Astrocyte (in vitro differentiated cells and primary cell): Measurements from ENCODE around the gene CRELD1. TPM values are rescaled to one million over a fixed set of nuclear protein-coding genes. Genes with fewer than 3 reads are reported as not detected.

ENCODE experiments used
- DNase-seq: peaks from one replicate; pipeline ENCODE4 v3.0.0-alpha.2; 2010; ENCODE audit warnings: low read depth
- FAIRE-seq: peaks from 2 replicates; lab custom pipeline; 2011; peaks lifted over from hg19 to GRCh38; lab: Jason Lieb, UNC
- H2AFZ ChIP-seq: 2 replicates; pipeline ENCODE4 v1.6.0; 2012; ENCODE audit warnings: low read depth, low read length, inconsistent platforms
- H3K27ac ChIP-seq: 2 replicates; pipeline ENCODE4 v1.5.1; 2011; ENCODE audit warnings: low read depth, low read length, inconsistent platforms
- H3K27me3 ChIP-seq: 2 replicates; pipeline ENCODE4 v1.6.0; 2011; ENCODE audit warnings: low read length, inconsistent platforms; ENCODE audit not compliant: insufficient read depth
- H3K36me3 ChIP-seq: 2 replicates; pipeline ENCODE4 v1.5.1; 2011; ENCODE audit warnings: low read length, inconsistent platforms; ENCODE audit not compliant: insufficient read depth
- H3K4me1 ChIP-seq: 2 replicates; pipeline ENCODE4 v1.5.1; 2011; ENCODE audit warnings: low read length, inconsistent platforms; ENCODE audit not compliant: insufficient read depth
- H3K4me2 ChIP-seq: 2 replicates; pipeline ENCODE4 v1.6.0; 2012; ENCODE audit warnings: low read length, inconsistent platforms
- H3K4me3 ChIP-seq: 2 replicates; pipeline ENCODE4 v1.5.1; 2011; ENCODE audit warnings: low read depth, mild to moderate bottlenecking, low read length, inconsistent platforms; ENCODE audit not compliant: insufficient read depth
- H3K79me2 ChIP-seq: 2 replicates; pipeline ENCODE4 v1.6.0; 2012; ENCODE audit warnings: mild to moderate bottlenecking, low read length, inconsistent platforms; ENCODE audit not compliant: insufficient read depth
- H3K9ac ChIP-seq: 2 replicates; pipeline ENCODE4 v1.6.0; 2012; ENCODE audit warnings: mild to moderate bottlenecking, low read length, inconsistent platforms
- H3K9me3 ChIP-seq: 2 replicates; pipeline ENCODE4 v1.5.1; 2012; ENCODE audit warnings: low read depth, mild to moderate bottlenecking, low read length, inconsistent platforms; ENCODE audit not compliant: insufficient read depth
- H4K20me1 ChIP-seq: 2 replicates; pipeline ENCODE4 v1.6.0; 2012; ENCODE audit warnings: low read length, inconsistent platforms; ENCODE audit not compliant: insufficient read depth
- H3K27ac Mint-ChIP-seq: one replicate; pipeline ENCODE4 v1.8.0; 2021; ENCODE audit warnings: mild to moderate bottlenecking, mixed read lengths; ENCODE audit not compliant: unreplicated experiment
- H3K27me3 Mint-ChIP-seq: one replicate; pipeline ENCODE4 v1.8.0; 2021; ENCODE audit warnings: low read depth, mixed read lengths; ENCODE audit not compliant: unreplicated experiment
- H3K36me3 Mint-ChIP-seq: one replicate; pipeline ENCODE4 v1.8.0; 2021; ENCODE audit warnings: low read depth, mixed read lengths; ENCODE audit not compliant: unreplicated experiment
- H3K4me1 Mint-ChIP-seq: one replicate; pipeline ENCODE4 v1.8.0; 2021; ENCODE audit warnings: low read depth, mixed read lengths; ENCODE audit not compliant: unreplicated experiment
- H3K4me3 Mint-ChIP-seq: one replicate; pipeline ENCODE4 v1.8.0; 2021; ENCODE audit warnings: mild to moderate bottlenecking, moderate library complexity, mixed read lengths; ENCODE audit not compliant: unreplicated experiment
- H3K9me3 Mint-ChIP-seq: one replicate; pipeline ENCODE4 v1.8.0; 2021; ENCODE audit warnings: mild to moderate bottlenecking, mixed read lengths; ENCODE audit not compliant: unreplicated experiment
- EZH2 ChIP-seq: IDR thresholded peaks from 2 replicates; pipeline ENCODE4 v1.6.1; 2012; ENCODE audit warnings: mild to moderate bottlenecking, low read length, inconsistent platforms; ENCODE audit not compliant: insufficient read depth
- total RNA-seq: library from RNA; stranded (reverse); gene quantifications from 2 replicates; pipeline ENCODE4 v1.2.1, GENCODE V29; 2021
- TF ChIP-seq, protein P1 (sequence below): IDR thresholded peaks from 2 replicates; pipeline ENCODE4 v1.5.1; 2011; ENCODE audit warnings: low read depth, mild to moderate bottlenecking, inconsistent platforms, low read length, moderate library complexity; ENCODE audit not compliant: insufficient read depth

CRELD1 gene
- total RNA-seq, 1 donor from 2014 or later, result 18.8 TPM

DNA sequence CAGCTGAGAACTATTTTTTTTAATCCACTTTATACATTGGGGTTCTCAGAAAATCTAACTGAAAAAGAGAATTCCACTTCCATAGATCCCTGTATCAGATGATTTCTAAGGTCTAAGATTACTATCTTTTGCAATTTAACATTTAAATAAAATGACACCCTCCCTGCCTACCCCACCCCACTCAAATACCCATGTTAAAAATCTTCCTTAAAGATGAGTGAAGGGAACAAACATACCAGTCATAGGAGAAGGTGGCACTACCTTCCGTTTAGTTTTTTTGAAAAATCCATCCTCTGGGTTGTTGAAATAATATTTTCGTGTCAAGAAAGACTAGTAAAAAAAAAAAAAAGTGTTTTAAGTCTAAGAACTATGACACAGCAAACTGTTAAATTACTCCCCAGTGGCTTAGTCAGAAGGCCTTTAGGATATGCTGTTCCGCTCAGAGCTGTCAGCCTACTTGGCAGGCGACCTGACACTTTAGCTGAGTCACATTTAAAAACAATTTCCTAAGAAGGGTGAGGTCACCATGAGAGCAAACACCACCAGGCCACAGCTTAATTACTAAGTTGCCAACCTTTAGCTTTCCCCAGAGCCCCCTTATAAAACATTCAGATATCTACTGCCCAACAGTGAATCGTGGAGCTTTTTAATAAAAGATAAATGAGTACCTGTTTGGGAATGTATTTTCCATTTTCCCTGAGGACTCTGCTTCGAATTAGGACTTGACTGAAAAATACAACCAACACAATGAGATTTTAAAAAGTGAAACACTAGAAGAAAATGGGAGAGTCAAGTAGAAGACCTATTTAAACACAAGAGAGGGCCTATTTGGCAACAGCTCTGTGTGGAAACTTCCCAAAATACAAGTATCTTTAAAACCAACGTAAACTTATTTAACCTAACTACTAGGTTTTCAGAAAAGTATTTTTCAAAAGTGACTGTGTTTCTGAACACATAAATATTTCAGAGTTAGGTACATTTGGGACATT, 43.4 kb downstream of the CRELD1 start:
- peaks cover 9% of the 10 kb centered on the region for H3K79me2 ChIP-seq
- TF ChIP-seq, protein P1, sequence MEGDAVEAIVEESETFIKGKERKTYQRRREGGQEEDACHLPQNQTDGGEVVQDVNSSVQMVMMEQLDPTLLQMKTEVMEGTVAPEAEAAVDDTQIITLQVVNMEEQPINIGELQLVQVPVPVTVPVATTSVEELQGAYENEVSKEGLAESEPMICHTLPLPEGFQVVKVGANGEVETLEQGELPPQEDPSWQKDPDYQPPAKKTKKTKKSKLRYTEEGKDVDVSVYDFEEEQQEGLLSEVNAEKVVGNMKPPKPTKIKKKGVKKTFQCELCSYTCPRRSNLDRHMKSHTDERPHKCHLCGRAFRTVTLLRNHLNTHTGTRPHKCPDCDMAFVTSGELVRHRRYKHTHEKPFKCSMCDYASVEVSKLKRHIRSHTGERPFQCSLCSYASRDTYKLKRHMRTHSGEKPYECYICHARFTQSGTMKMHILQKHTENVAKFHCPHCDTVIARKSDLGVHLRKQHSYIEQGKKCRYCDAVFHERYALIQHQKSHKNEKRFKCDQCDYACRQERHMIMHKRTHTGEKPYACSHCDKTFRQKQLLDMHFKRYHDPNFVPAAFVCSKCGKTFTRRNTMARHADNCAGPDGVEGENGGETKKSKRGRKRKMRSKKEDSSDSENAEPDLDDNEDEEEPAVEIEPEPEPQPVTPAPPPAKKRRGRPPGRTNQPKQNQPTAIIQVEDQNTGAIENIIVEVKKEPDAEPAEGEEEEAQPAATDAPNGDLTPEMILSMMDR, result no peak
- no peak for TF ChIP-seq EZH2
- no peaks in the 10 kb centered on the region for H3K27me3 Mint-ChIP-seq
- H4K20me1 ChIP-seq, result peaks cover 5% of the 10 kb centered on the region
- no peak overlapping the region for H2AFZ ChIP-seq
- peak overlapping the region; percentile 94 for H3K27ac Mint-ChIP-seq
- H3K9me3 ChIP-seq, result no peaks in the 10 kb centered on the region
- H3K4me1 ChIP-seq, result peaks cover 16% of the 10 kb centered on the region
- H3K36me3 ChIP-seq, result peaks cover 19% of the 10 kb centered on the region
- peak; percentile 71 for FAIRE-seq
- no peaks in the 10 kb centered on the region for H3K27me3 ChIP-seq
- peaks cover 14% of the 10 kb centered on the region for H3K4me1 Mint-ChIP-seq
- H3K4me2 ChIP-seq, result peak overlapping the region; percentile 48
- H3K9me3 Mint-ChIP-seq, result no peaks in the 10 kb centered on the region
- H3K9ac ChIP-seq, result peak overlapping the region; percentile 62
- DNase-seq, result peak; percentile 98
- H3K4me3 Mint-ChIP-seq, result no peak overlapping the region
- no peak overlapping the region for H3K4me3 ChIP-seq
- H3K36me3 Mint-ChIP-seq, result peaks cover 8% of the 10 kb centered on the region
- H3K27ac ChIP-seq, result peak overlapping the region; percentile 71

- H3K36me3 ChIP-seq, result peaks cover 14% of the 10 kb centered on the region
- Mint-ChIP-seq H3K36me3 (peaks cover 7% of the 10 kb centered on the region), H3K4me1 (peaks cover 14% of the 10 kb centered on the region), H3K27me3 (no peaks in the 10 kb centered on the region), H3K27ac (no peak overlapping the region), H3K9me3 (no peaks in the 10 kb centered on the region), H3K4me3 (no peak overlapping the region)
- no peak overlapping the region for H3K4me3 ChIP-seq
- no peak overlapping the region for H3K27ac ChIP-seq
- FAIRE-seq (no peak), DNase-seq (no peak)
- peaks cover 17% of the 10 kb centered on the region for H4K20me1 ChIP-seq
- H3K9me3 ChIP-seq, result no peaks in the 10 kb centered on the region
- no peak overlapping the region for H3K4me2 ChIP-seq
- peaks cover 17% of the 10 kb centered on the region for H3K79me2 ChIP-seq
- H3K4me1 ChIP-seq, result peaks cover 16% of the 10 kb centered on the region
- no peak overlapping the region for H3K9ac ChIP-seq
- H2AFZ ChIP-seq, result no peak overlapping the region
- H3K27me3 ChIP-seq, result no peaks in the 10 kb centered on the region
- no peak for TF ChIP-seq EZH2
- TF ChIP-seq, protein P1, result no peak
Observed at GRCh38 chr3:9978710-9979305, 45.2 kb downstream of the CRELD1 start.
